GM10847 (cell line): ENCODE measurements around the gene MMD.

Experiments
- POLR2A ChIP-seq: IDR thresholded peaks from 2 replicates; pipeline ENCODE4 v1.6.1; 2011; ENCODE audit not compliant: insufficient read length; ENCODE audit errors: extremely low read depth

MMD gene

DNA sequence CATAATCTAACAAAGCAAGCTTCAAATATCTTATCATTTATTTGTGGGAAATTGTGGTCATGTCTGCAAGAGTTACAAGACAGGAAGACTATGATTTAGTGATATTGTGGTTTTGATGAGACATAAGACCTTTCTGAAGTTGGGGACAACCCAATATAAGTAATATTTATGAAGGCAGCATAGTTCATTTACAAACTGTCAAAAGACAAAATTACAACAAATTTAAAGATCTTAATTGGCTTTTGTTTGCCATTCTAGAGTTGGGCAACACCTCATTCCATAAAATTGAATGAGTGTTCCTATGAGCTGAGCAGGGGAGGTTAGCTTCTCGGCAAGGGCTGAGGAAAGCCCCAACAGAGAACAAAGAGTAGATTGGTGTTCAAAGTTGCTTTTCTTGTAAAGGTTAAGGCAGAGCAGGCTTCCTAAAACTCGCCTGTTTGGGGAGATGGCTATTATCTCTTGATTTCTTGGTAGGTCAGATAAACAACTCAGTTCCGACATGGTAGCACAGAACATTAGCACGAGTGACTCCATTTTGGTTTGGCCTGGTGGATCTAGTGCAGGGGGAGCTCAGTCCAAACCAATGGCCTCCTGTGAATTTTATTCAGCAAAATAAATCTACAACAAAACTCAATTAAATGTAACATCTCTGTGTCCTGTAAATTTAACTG lies 10.9 kb upstream of the MMD start:
- no peak for TF ChIP-seq POLR2A

- TF ChIP-seq POLR2A, result no peak
Measured at GRCh38 chr17:55430541-55431288, 9.1 kb upstream of the MMD start.

DNA sequence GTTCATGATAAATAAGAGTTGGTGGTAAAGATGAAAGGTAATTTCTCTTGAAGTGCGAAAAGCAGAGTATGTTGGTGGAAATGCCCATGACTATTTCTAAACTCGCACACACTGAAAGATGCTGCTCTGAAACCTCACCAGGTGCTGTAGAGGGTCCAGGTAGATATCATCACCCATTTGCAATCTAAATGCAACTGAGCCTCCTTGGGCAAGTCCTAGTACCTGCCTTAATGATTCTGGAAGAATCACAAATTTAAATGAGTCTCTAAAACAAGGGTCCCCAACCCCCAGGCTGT lies 5.9 kb upstream of the MMD start:
- TF ChIP-seq POLR2A, result no peak

GRCh38 chr17:55426851-55427586 lies 5.4 kb upstream of the MMD start:
- TF ChIP-seq POLR2A, result no peak

- no peak for TF ChIP-seq POLR2A
Measured at GRCh38 chr17:55424893-55425540, 3.4 kb upstream of the MMD start.

DNA sequence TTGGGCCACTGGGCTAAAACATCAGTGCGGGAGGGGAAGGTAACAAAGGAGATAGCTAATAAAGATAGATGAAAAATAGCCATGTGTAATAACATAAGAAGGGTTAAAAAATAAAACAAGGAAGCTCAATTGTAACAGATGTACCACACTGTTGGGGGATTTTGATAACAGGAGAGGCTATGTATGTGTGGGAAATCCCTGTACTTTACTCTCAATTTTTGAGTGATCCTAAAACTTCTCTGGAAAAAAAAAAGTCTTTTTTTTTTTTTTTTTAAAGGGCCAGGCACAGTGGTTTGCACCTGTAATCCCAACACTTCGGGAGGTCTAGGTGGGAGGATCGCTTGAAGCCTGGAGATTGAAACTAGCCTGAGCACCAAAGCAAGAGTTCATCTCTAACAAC lies 1.9 kb upstream of the MMD start:
- TF ChIP-seq POLR2A, result no peak

DNA sequence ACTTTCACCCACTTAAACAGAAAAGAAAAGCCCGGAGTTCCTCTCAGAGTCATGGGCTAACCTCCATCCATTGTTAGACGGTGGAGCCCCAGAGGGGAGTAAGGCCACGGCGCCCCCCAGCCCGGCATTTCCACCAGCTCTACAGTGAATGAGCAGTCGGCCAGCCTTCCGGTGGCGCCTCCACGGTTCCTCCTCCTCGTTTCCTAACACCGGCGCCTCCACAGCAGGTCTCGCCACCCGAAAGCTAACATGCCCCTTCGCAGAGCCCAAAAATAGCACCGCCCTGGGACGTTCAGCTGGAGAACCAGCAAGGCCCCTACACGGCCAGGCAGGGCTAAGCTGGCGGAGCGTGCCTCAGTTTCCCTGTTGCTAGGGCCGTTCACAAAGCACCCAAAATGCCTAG lies 858 bp downstream of the MMD start:
- TF ChIP-seq POLR2A, result no peak

DNA sequence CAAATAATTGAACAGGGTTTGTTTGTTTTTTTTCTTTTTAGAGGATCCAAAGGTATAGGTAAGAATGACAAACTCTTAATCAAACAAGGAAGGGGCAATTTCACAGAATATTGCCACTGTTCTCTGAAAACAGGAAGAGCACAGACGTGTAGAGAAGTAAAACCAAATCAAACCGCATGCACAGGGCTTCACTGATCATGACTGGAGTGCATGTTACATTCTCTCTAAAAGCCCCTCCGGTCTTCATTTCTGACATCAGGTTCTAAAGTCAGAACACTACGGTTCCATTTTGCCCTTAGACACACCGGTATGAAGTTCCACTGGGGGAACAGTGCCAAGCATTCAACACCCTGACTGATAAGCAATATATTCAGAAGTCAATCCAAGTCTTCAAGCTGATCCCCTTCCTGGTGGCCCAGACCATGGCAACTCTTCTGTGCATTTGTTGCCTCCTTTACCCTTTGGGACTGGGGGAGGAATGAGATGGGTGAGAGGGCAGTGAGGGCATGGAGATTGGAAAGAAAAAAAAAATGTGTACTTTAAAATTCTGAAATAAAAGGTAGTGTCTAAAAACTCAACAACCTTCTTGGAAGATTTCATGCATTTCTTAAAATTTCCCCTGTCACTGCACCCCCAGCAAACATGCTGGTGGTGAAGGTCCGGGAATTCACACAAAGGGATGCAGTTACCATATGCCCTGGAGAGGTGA lies 1.4 kb downstream of the MMD start:
- TF ChIP-seq POLR2A, result no peak

GRCh38 chr17:55418369-55419268 lies 3.0 kb downstream of the MMD start:
- no peak for TF ChIP-seq POLR2A

- no peak for TF ChIP-seq POLR2A
Measured at GRCh38 chr17:55417411-55418268, 4.0 kb downstream of the MMD start.

DNA sequence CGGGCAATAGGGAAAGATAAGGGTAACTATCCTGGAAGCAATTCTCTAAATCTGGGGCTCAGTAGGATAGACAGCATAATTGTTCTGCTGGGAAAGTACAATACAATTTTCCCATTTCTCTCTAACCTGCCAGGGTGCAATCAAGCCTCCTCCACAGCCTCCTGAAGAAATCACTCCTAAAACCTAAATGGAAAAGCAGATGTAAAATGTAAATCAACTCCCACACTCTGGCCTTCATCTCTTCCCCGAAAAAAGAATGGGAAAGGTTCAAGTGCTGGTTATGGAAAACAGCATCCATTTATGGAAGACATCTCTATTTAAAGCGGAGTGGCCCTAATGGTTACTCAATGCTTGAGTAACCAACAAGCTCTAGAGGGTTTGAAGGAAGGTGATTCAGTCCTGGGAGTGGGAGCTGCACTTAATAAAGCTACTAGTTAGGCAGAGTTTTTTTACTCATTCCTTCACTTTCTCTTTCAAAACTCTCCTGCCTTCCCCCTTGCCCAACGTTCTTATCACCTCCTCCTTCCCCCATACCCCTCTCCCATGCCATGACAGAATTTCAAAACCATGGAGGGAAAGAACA lies 5.1 kb downstream of the MMD start:
- TF ChIP-seq POLR2A, result no peak

GRCh38 chr17:55416000-55416399 lies 5.6 kb downstream of the MMD start:
- no peak for TF ChIP-seq POLR2A

DNA sequence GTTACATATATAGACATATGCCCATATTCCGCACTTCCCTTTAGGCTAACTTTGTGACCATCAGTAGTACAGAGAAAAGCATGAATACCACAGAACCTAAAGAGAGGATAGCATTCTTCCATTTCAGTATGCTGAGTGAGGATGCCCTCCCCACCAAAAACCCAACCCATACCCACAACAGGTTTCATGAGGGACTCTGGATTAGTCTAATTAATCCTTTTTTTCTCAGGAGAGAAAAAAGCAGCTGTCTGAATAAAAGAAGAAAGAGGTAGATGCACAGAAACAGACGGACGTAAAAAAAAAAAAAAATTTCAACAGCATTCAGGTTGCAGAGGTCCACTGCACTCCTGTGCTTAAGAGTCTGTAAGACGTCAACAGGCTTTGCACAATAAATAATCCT lies 6.7 kb downstream of the MMD start:
- TF ChIP-seq POLR2A, result no peak

- no peak for TF ChIP-seq POLR2A
Measured at GRCh38 chr17:55413825-55414489, 7.7 kb downstream of the MMD start.
